Hematopoietic multipotent progenitor cell treated with erythropoietin and hydrocortisone succinate and interleukin-3 and kit ligand, for 15 days (in vitro differentiated cells): ENCODE results near the gene SMAD4.
A peak's percentile ranks its signal among the peaks of the same experiment; 100 is the strongest.
"Not testable (repeated sequence)": the region's sequence is repeated elsewhere in the genome, so short reads cannot be mapped to it uniquely, and the experiment has no call there.

Source experiments
- DNase-seq: peaks from one replicate; pipeline ENCODE4 v3.0.0-alpha.2; 2015; ENCODE audit warnings: low spot score

The SMAD4 gene

DNA sequence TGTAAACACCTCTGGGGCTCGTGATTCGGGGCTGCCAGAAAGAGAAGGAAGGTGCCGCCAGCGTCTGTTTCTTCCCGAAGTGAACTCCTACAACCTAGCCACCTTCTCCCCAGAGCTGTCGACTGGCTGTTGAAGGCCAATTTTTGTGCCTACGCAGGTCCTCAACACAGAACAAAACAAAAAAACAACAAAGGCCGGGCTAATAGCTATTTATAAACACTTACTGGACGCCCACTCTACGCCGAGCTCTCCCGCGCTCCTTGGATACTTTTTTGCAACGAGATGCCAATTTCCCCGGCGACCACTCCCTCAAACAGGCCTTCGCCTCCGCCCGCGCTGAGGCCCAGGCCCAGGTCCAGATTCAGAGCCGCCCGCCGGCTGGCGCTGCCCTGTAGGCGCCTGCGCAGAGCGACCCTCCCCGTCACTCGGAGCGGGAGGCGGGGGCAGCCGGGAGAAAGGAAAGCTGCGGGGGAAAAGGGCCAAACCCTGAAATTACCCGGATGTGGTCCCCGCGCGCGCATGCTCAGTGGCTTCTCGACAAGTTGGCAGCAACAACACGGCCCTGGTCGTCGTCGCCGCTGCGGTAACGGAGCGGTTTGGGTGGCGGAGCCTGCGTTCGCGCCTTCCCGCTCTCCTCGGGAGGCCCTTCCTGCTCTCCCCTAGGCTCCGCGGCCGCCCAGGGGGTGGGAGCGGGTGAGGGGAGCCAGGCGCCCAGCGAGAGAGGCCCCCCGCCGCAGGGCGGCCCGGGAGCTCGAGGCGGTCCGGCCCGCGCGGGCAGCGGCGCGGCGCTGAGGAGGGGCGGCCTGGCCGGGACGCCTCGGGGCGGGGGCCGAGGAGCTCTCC, at the start of gene SMAD4:
Gene SMAD4 (plus strand): TSS at position 520 of the 843 bp plus-strand sequence. CDS start 16,834 bp downstream, outside the sequence.
- DNase-seq = peak; percentile 93

DNA sequence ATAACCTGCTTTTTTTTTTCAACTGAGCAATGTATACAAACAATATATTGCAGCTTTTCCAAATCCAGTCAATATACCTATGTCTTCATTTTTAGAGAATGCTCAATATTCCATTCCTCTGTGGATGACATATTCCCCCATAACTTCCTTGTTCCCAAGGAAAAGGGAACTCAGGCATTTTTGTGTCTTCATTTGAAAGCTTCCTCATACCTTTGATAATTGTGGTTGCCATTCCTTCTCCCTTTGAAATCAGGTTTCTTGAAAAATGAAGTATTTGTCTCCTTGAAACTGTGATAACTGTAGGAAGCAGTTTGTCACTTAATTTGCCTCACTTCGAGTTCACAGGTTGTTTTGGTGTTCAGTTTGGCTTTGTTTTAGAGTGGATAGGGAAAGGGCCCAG, 48.6 kb upstream of the SMAD4 start:
- DNase-seq = no peak

DNA sequence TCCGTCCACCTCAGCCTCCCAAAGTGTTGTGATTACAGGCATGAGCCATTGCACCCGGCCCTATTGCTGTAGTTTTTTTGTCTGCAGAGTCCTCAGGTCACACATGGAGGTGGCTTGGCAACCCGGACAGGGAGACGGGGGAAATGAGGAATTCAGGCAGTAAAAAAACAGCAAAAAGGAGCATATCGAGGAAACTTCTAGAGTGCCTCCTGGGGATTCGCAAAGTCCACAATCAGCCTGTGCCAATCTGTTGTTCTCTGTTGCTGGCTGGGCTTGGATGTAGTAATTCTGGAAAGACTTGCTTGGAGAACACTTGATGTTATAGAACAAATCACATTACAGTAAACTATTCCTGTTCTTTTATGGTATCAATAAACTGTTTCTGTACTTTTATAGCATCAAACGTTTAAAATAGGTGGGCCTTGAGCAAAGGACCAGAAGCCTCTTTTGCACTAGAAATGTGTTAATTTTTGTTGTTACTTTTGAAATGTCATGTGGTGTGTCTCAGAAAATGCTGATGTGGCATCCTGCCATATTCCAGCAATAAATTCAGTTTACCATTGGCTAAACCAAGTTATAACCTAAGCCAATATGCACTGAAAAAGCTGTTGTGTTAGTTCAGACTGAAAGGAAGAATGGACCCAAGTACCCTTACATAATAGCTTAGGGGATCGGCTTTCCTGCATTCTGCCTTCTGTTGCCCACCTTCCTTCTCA, 47.8 kb upstream of the SMAD4 start:
- DNase-seq = no peak

- no peak for DNase-seq
Observed at GRCh38 chr18:50982802-50983179, 47.2 kb upstream of the SMAD4 start.

DNA sequence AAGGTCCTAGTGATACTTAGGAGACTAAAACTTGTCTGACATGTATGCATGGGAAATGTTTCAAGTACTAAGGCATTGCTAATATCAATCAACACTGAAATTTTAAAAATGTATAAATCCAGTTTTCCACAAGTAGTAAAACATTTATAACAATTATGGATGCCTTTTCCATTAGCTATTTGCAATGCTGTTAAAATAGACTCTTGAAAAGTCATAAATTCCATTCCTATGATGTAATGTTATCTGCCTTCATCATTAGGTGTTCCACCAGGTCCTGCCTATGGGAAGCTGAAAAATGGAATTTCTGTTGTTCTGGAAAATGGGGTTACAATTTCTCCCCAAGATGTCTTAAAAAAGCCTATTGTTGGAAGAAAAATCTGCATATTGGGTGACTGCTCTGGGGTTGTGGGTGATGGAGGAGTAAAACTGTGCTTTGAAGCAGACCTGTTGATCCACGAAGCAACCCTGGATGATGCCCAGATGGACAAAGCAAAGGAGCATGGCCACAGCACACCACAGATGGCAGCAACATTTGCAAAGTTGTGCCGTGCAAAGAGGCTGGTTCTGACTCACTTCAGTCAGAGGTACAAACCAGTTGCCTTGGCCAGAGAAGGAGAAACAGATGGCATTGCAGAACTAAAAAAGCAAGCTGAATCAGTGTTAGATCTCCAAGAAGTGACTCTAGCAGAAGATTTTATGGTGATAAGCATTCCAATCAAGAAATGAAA, 43.5 kb upstream of the SMAD4 start:
- no peak for DNase-seq

GRCh38 chr18:50987261-50987660, 42.8 kb upstream of the SMAD4 start:
- no peak for DNase-seq

- DNase-seq = no peak
Observed at GRCh38 chr18:50989711-50990110, 40.3 kb upstream of the SMAD4 start.

DNA sequence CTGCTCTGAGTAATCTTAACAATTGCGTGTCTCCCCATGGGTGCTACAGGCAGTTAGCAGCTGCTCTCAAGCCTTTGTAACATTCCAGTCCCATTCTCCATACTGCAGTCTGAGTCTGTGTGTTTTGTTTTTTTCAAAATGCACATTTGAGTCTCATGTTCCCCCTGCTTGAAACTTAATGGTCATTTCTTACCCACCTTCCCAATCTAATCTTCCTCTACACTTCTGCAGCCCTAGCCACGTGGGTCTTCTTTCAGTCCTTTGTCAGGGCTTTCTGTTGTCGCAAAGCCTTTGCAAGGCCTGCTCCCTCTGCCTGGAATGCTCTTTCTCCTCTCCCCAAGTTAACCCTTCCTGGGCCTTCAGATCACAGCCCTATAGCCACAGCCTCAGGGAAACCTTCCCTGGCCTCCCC, 37.7 kb upstream of the SMAD4 start:
- no peak for DNase-seq

- no peak for DNase-seq
Observed at GRCh38 chr18:50994031-50994430, 36.0 kb upstream of the SMAD4 start.

GRCh38 chr18:51003174-51003573, 26.8 kb upstream of the SMAD4 start:
- not testable (repeated sequence) for DNase-seq

GRCh38 chr18:51006061-51006818, 23.8 kb upstream of the SMAD4 start:
- DNase-seq = no peak

DNA sequence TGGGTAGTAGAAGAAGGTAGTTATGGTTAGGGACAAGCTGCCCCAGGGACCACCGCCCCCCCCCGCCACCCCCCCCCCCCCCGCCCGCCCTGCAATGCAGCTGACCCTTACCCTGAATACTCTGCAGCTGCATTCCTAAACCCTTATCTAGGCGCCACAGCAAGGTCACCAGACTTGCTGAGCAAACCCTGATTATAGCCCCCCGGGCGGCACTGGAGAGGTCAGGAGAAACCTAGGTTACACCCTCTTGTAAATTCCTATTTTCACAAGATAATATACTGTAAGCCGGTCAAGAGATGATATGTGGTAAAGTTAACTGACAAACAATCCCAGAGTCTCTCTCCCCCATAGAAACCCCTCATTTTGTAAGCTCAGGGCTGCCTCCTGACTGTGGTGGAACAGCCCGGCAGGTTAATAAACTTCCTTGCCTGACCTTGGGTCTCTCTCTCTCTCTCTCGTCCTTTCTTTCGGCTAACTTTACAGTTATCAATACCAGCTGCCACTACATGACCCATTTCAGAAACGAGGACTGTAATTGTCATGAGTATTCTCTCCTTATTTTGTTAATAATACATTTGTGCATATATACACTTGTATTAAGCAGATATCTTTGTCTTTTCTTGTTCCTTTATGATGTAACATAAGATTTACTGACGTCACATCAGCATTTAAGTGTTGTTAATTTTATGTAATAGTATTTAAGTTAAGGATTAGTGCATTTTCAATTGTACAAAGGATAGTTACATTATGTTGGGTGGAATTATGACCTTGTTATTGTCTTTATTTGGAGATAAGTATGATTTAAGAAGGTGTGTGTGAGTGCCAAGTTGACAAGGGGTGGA, 22.8 kb upstream of the SMAD4 start:
- DNase-seq = no peak

- no peak for DNase-seq
Observed at GRCh38 chr18:51007790-51008139, 22.2 kb upstream of the SMAD4 start.

DNA sequence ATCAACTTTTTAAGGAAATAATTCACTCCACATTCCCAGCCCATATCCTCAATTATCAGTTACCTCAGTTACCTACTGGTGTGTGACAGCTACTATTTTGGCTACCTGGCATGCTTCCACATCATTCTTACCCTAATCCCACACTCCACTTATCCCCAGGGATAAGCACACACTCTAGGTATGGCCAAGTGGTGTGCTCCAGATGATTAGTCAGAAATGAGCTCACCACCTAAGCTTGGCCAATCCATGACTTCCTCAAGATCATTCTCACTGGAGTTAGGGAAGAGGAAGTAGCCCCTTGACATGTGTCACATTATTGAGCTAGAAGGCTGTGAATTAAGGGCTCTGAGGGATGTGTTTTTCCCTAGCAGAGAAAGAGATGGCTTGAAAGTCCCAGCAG, 20.9 kb upstream of the SMAD4 start:
- no peak for DNase-seq

DNA sequence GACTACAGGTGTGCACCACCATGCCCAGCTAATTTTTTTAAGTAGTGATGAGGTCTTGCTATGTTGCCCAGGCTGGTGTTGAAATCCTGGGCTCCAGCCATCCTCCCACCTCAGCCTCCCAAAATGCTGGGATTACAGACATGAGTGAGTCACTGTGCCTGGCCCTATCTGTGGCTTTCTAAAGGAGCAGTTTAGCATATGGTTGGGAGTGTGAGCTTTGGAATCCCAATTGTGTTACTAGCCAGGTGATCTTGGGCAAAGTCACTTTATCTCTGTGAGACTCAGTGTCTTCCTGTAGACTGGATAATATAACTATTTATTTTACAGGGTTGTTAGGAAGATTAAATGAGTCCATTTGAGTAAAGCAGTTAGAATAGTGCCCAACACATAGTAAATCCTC, 19.8 kb upstream of the SMAD4 start:
- no peak for DNase-seq

DNA sequence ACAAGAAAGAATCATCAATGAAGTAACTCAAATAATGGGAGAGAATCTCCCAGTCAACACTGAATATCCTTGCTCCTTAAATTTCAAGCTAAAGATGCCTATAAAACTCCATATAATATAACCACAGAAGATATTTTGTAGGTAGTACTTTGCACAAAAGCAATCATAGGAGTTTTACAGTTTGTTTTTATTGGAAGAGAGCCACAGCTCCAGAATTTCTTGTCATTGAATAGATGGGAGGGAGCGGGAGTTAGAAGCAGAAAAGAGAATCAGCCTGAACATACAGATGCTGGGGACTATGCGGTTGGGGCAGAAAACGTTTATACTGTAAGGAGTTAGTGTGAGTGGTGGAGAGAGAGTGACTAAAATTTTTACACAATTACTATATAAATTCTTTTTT, 18.3 kb upstream of the SMAD4 start:
- no peak for DNase-seq

- no peak for DNase-seq
Observed at GRCh38 chr18:51012441-51012840, 17.6 kb upstream of the SMAD4 start.

DNA sequence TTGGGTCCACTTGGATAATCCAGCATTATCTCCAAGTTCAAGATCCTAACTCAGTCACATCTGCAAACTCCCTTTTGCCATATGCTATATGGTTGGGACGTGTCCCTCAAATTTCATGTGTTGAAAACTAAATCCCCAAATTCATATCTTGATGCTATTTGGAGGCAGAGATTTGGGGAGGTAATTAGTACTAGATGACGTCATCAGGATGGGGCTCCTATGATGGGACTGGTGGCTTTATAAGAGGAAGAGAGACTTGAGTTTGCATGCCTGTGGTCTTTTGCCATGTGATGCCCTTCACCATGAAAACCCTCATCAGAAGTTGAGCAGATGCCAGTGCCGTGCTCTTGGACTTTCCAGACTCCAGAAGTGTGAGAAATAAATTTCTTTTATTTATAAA, 16.8 kb upstream of the SMAD4 start:
- no peak for DNase-seq

DNA sequence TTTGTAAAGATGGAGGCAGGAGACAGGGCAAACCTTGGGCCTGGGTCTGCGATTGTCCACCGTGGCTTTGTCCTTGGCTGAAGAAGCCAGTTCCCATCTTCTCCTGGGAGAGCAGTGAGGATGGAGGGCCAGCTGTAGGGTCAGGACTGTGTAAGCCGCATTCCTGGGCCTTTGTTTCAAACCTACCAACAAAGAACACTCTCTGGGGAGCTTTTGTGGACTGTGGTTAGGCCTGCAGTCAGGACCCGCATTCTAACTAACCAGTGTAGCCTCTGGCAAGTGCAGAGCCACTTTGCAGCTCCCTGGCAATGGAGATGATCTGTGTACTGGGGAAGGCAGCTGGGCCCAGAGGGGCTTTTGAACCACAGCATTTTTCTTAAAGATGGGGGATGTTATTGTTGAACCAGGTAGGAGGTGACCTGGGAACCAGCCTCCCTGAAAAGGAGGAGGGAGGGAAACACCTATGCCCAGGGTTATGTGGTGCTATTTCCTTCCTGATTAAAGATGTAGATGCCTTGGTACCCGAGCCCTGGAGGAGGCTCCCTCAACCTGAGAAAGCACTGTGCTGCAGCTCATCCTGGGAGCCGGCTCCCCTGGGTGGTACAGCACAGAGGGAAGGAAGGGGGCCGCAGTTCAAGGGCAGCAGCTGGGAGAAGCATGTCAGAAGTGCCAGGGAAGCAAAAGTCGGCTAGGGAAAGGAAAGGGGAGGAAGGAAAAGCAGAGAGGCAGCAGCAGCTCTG, 12.7 kb upstream of the SMAD4 start:
- no peak for DNase-seq

DNA sequence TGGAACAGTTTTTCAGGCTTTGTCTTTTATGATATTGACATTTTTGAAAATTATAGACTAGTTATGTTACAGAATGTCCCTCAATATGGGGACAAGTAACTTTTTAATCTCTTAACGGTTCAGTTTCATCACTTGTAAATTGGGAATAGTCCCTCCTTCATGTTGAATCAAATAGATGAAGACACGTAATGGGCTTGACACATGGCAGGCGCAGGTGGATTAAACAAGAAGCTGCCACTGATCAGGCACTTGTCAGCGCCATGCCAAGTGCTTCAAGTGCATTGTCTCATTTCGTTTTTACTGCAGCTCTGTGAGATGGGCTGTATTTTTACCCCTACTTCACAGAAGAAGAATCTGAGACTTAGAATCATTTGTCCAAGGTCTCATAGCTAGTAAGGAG, 9.5 kb upstream of the SMAD4 start:
- DNase-seq = no peak
